Thyroid gland (tissue), 4 donors: ENCODE measurements around the gene KCTD2.

Experiments used
- CTCF ChIP-seq, 6 experiments: fragments of 200-600 bp in 3 of 6; fragments of 450-650 bp in 3 of 6; sonication (generic) in 3 of 6; IDR thresholded peaks; one replicate each; pipeline ENCODE4 v1.5.1; 2016 to 2019; ENCODE audit warnings: antibody characterized with exemption in 6 of 6, mild to moderate bottlenecking in 2 of 6, inconsistent platforms in 1 of 6, moderate library complexity in 1 of 6
- POLR2A ChIP-seq, 2 donors: fragments of 450-650 bp; IDR thresholded peaks; one replicate each; pipeline ENCODE4 v1.6.1; 2017; ENCODE audit warnings: antibody characterized with exemption in 2 of 2, mild to moderate bottlenecking in 2 of 2, moderate library complexity in 1 of 2

- TF ChIP-seq CTCF (IDR thresholded peaks at IDR 0.05) = no peak
- no peak for TF ChIP-seq POLR2A (IDR thresholded peaks at IDR 0.05)
Observed at GRCh38 chr17:75051941-75052340, 4.9 kb downstream of the KCTD2 start.
